HUES48 (cell line): Measurements from ENCODE around the gene PYGO2.

Experiments used
- H3K27ac ChIP-seq: one replicate; pipeline ENCODE4 v1.7.0; 2013; ENCODE audit warnings: low read depth, low read length, inconsistent platforms
- H3K27me3 ChIP-seq: 2 replicates; pipeline ENCODE4 v1.6.1; 2013; ENCODE audit warnings: mild to moderate bottlenecking, low read length; ENCODE audit not compliant: control insufficient read depth, insufficient read depth
- H3K36me3 ChIP-seq: 2 replicates; pipeline ENCODE4 v1.6.1; 2013; ENCODE audit warnings: low read length; ENCODE audit not compliant: control insufficient read depth, insufficient read depth
- H3K4me1 ChIP-seq: 2 replicates; pipeline ENCODE4 v1.6.1; 2013; ENCODE audit warnings: mild to moderate bottlenecking, low read length; ENCODE audit not compliant: control insufficient read depth, insufficient read depth
- H3K4me3 ChIP-seq: 2 replicates; pipeline ENCODE4 v1.5.1; 2013; ENCODE audit warnings: mild to moderate bottlenecking, low read depth, low read length
- H3K9ac ChIP-seq: 2 replicates; pipeline ENCODE4 v1.6.1; 2013; ENCODE audit warnings: mild to moderate bottlenecking, low read depth, low read length, moderate library complexity
- H3K9me3 ChIP-seq: 2 replicates; pipeline ENCODE4 v1.6.1; 2013; ENCODE audit warnings: low read length; ENCODE audit not compliant: control insufficient read depth, insufficient read depth

Gene PYGO2

DNA sequence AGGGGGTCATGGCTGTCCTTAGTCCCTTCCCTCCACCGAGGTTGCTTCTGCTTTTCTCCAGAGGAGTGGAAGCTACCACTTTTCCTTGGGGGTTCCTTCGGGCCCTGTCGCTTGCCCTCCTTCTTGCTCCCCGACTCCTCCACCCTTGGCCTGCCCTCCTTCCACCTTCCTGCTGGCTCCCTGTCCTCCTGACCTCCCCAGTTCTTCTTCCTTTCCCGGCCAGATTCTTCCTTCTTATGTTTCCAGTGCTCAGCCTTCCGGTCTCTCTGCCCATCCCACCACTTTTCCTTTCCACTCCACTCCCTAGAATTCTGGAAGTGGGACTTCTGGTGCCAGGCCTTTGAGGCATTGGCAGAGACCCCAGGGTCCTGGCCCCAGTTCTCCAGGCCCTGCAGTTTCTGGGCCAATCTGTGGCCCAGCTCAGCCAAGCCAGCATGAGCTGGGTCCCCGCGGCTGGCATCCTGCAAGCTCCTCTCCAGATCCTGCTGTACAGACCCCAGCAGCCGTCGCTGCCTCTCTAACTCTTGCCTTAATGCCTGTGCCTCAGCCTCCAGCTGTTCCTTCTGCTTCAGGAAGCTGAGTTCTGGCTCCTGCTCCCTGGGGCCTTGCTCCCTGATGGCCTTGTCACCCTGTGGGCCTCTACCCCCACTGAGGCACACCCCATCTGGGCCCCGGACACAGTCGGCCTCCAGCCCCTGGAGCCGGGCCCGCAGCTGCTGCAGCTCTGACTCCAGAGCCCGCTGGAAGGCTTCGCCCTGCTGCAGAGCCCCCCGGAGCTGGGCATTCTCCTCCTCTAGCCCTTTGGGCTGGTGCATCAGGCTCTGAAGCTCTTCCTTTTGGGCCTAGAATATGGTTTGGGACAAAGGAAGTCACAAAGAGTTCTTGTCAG is 15.4 kb downstream of the PYGO2 start:
- no peaks in the 10 kb centered on the region for H3K4me1 ChIP-seq
- H3K4me3 ChIP-seq = no peak overlapping the region
- no peak overlapping the region for H3K9ac ChIP-seq
- H3K36me3 ChIP-seq = peaks cover 14% of the 10 kb centered on the region
- H3K9me3 ChIP-seq = no peaks in the 10 kb centered on the region
- H3K27ac ChIP-seq = no peak overlapping the region
- H3K27me3 ChIP-seq = no peaks in the 10 kb centered on the region

DNA sequence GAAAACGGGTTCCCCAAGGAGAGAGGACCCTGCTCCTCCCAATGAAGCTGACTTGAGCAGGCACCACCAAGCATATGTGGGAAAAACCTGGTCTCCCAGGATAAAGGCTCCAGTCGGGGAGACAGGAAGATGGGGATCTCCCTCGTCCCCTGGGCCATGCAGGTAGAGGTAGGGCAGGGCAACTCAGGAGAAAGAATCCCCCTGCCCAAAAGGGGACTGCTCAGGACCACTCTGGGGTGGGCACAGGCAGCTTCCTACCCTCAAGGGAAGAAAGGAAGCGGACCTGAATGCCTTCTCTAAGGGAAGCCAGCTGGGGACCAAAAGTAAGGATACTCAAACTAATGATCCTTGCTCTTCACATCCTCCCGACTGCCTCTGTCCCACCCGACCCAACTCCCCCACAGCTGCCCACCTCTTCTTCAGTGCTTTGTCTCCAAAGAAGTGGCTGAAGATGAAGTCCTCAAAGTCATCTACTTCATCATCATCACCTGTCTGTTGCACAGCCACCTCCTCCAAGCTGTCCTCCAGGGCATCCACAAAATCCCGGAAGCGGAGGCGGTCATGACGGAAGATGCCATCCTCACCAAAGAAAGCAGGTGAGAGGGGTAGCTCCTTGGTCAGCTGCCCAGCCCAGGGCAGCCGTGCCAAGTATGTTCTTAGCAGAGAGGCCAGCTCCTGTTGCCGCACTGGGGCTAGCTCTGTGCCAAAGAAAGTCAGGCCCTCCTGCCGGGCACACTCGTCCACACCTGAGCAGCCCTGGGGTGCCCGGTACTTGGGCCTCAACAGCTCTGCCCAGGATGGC is 16.2 kb downstream of the PYGO2 start:
- no peaks in the 10 kb centered on the region for H3K27me3 ChIP-seq
- no peak overlapping the region for H3K4me3 ChIP-seq
- H3K27ac ChIP-seq = no peak overlapping the region
- H3K9ac ChIP-seq = no peak overlapping the region
- no peaks in the 10 kb centered on the region for H3K9me3 ChIP-seq
- H3K4me1 ChIP-seq = peaks cover 4% of the 10 kb centered on the region
- peaks cover 6% of the 10 kb centered on the region; the same call in 1 of the 2 replicates for H3K36me3 ChIP-seq

DNA sequence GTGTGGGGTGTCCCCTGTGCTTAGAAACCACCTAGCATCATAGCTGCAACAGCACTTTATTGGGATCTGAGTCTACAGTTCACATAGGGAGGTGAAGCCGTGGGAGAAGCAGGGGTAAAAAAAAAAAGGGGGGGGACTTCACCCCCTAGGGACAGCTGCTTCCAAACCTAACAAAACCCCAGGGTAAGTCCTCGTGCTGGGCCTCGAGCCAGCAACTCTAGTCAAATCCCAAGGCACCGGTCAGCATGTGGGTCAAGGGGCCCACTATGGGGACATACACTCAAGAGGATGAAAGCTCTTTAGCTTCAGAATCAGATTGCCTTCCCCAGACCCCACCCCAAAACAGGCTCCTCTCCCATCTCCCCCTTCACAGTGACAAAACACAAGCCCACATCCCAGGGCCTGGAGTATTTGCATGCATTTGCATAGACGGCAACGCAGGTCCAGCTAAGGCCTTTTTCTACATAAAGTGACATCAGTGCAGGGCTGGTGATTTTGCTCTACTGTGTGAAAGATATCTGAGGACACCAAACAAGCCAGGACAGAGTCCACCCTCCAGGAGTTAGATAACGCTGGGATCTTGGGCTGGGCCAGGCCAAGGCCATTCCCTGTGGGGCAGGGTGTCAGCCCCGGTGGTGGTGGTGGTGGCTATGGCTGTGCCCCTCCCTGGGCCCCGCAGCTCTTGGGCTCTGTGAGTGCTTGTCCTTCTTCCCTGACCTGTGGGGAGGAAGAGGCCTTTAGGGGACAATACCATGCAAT is 17.0 kb downstream of the PYGO2 start:
- H3K9ac ChIP-seq = no peak overlapping the region
- no peak overlapping the region for H3K4me3 ChIP-seq
- no peak overlapping the region for H3K27ac ChIP-seq
- H3K27me3 ChIP-seq = no peaks in the 10 kb centered on the region
- no peaks in the 10 kb centered on the region for H3K9me3 ChIP-seq
- peaks cover 8% of the 10 kb centered on the region for H3K4me1 ChIP-seq
- peaks cover 5% of the 10 kb centered on the region; the same call in 1 of the 2 replicates for H3K36me3 ChIP-seq

DNA sequence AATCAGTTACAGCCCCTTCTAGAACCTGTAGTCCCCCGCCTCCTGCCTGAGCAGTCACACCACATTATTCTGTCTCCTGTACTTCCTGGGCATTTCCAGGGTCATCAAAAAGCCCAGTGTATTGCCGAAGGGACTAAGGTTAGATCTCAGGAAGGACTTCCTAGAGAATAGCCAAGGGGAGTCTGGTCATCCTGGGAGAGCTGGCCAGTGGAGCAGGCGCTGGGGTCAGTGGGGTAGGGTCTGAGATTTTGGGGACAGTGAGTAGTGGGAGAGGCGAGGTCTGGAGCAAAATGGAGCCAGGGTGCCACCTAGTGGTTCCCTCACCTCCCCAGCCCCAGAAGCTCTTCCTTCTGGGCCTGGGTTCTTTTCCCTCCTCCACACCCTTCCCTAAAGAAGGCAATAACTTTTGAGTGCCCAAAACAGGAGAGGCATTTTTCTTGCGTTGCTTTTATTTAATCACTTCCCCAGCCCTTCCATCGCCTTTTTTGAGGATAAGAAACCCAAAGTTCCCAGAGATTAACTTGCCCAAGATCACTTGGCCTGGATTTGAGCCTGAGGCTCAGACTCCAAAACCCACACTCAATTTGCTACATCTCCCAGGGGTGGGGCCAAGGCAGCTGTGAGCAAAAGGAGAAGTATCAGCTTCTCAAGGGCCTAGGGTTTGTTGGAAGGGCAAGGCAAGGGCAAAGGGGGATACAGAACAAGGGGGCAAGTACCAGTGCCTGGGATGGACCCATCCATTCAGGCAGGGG is 17.8 kb downstream of the PYGO2 start:
- H3K4me1 ChIP-seq = peaks cover 8% of the 10 kb centered on the region
- H3K36me3 ChIP-seq = peaks cover 5% of the 10 kb centered on the region; the same call in 1 of the 2 replicates
- H3K27me3 ChIP-seq = no peaks in the 10 kb centered on the region
- no peak overlapping the region for H3K4me3 ChIP-seq
- no peak overlapping the region for H3K9ac ChIP-seq
- no peak overlapping the region for H3K27ac ChIP-seq
- H3K9me3 ChIP-seq = no peaks in the 10 kb centered on the region

DNA sequence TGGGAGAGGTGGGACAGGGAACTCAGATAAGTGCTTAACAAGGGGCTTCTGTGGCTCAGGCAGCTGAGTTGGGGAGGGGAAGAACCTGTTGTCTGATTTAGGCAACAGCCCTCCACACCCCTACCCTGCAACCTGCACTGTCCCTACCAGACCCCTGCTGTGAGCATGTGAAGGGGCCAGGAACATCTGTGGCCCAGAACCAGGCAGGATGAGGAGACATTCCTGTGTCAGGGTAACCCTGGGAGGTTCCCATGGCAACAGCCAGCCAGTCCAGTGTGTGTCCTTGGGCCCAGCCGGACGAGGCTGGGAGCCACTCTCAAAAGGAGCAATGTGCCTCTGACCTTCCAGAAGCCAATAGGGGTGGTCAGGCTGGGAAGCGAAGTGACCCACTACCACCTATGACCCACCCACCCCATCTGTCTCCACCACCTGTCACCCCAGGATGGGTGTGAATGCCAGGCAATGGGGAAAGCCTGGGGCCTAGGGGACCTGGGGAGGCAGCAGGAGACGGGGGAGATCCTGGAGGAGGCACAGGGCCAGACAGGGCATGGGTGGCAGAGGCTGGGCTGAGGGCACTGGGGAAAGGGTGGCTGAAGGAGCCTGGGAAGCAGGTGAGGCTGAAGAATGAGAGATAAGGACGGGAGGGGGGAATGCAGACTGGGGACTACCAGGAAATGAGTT is 20.1 kb downstream of the PYGO2 start:
- Histone ChIP-seq H3K27ac (no peak overlapping the region), H3K4me1 (peaks cover 15% of the 10 kb centered on the region), H3K9me3 (no peaks in the 10 kb centered on the region), H3K27me3 (no peaks in the 10 kb centered on the region), H3K9ac (no peak overlapping the region), H3K36me3 (peaks cover 5% of the 10 kb centered on the region; the same call in 1 of the 2 replicates), H3K4me3 (no peak overlapping the region)

DNA sequence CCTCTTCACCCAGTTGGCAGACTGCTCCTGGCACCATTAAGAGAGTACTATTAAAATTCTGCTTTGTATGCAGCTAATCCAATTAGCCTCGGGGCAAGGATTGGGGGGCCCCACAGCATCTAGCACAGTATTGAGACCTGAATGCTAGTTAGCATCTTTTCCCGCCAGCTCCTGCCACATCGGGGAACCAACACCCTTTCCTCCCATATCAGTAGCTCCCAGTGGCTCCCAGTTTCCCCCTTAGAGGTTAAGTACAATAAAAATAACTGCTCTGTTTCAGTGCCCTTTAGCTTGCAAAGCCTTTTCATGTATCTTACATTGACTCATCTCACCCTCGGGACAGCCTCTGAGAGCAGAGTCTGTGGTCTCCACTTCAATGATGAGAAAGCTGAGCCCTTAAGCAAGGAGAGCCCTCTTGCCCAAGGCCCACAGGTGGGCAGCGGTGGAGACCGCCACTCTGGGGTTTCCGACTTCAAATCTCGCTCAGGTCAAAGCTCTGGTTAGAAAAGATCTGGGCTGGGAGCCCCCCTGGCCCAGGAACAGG is 20.9 kb downstream of the PYGO2 start:
- H3K27me3 ChIP-seq = no peaks in the 10 kb centered on the region
- no peaks in the 10 kb centered on the region for H3K9me3 ChIP-seq
- H3K27ac ChIP-seq = no peak overlapping the region
- peaks cover 5% of the 10 kb centered on the region; the same call in 1 of the 2 replicates for H3K36me3 ChIP-seq
- no peak overlapping the region for H3K9ac ChIP-seq
- peaks cover 15% of the 10 kb centered on the region for H3K4me1 ChIP-seq
- H3K4me3 ChIP-seq = no peak overlapping the region

DNA sequence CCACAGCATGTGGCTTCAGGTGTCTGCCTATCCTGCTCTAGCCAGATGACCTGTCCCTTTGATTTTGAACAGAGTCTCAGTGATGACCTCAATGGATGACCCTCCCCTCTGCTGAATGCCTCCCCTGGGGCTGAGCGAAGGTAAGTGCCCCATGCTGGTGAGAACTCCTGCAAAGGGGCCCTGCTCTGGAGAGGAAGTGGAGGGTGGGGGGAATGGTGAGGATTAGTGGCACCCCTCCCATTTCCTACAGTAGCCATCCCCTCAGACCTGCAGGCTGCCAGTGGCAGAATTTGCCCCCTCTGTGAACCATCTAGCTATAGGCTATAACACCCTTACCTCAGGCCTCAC is 21.4 kb downstream of the PYGO2 start:
- H3K36me3 ChIP-seq = peaks cover 5% of the 10 kb centered on the region; the same call in 1 of the 2 replicates
- no peak overlapping the region for H3K9ac ChIP-seq
- peaks cover 15% of the 10 kb centered on the region for H3K4me1 ChIP-seq
- no peak overlapping the region for H3K27ac ChIP-seq
- H3K27me3 ChIP-seq = no peaks in the 10 kb centered on the region
- H3K9me3 ChIP-seq = no peaks in the 10 kb centered on the region
- no peak overlapping the region for H3K4me3 ChIP-seq

DNA sequence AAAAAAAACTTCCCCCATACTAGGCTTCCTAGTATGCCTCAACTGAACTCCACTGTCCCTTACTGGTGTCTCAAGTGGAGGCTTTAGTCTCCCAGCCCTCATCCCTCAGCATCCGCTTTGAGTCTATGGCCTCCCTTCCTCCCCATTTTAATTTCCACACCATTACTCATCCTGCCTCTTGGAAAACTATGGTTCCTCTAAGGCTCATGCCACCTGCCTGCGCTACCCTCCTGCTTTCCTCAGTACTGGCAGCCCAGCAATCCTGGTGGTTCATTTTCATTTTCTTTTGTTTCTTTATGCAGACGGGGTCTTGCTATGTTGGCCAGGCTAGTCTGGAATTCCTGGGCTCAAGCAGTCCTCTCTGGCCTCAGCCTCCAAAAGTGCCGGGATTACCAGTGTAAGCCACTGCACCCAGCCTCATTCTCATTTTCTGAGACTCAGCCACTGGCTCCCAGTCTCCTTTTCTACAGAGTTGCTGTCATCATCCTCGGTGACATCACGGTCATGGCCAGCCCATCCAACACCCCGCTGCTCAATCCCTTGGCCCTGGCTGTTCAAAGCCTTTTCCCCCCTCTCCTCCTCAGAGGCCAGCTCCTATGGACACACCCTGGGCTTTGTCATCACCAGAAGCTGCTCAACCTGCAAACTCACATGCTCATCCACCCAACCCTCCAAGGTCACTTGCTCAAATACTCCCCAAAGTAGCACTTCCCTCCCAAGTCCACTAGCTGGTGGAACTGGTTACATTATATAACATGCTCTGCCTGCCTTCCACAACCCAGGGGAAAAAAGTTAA is 22.8 kb downstream of the PYGO2 start:
- no peaks in the 10 kb centered on the region for H3K27me3 ChIP-seq
- H3K9ac ChIP-seq = no peak overlapping the region
- H3K9me3 ChIP-seq = no peaks in the 10 kb centered on the region
- no peak overlapping the region for H3K27ac ChIP-seq
- H3K4me3 ChIP-seq = no peak overlapping the region
- H3K4me1 ChIP-seq = peaks cover 15% of the 10 kb centered on the region
- H3K36me3 ChIP-seq = no peaks in the 10 kb centered on the region

DNA sequence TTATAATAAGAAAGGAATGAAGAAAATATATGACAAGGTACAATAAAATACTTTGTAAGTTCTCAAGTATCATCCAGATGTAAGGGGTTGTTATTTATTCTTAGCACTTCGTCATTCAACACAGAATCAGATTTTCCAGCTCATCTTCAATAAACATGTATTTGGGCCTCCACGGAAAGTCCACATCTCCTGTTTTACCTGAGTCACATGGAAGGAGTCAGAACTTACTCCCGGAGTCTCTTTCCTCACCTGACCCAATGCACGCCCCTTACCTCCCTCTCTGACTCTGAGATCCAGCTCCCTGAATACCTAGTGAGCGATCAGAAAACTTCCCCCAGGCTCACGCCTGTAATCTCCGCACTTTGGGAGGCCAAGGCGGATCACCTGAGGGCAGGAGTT is 23.6 kb downstream of the PYGO2 start:
- H3K36me3 ChIP-seq = no peaks in the 10 kb centered on the region
- H3K4me1 ChIP-seq = peaks cover 15% of the 10 kb centered on the region
- H3K4me3 ChIP-seq = peak overlapping the region; percentile 82
- peak overlapping the region; percentile 93 for H3K27ac ChIP-seq
- H3K27me3 ChIP-seq = no peaks in the 10 kb centered on the region
- H3K9ac ChIP-seq = no peak overlapping the region
- no peaks in the 10 kb centered on the region for H3K9me3 ChIP-seq
